Effector memory CD4-positive, alpha-beta T cell (primary cell): ENCODE results near the gene MAPKAP1.

Source experiments
- DNase-seq, 3 donors: peaks; one replicate each; pipeline ENCODE4 v3.0.0-alpha.2; 2020
- H3K27ac ChIP-seq: 2 replicates; pipeline ENCODE4 v1.7.0; 2013; ENCODE audit warnings: mild to moderate bottlenecking, low read length, moderate library complexity; ENCODE audit not compliant: insufficient read depth, poor library complexity, severe bottlenecking
- H3K27me3 ChIP-seq: replicated peaks from 2 replicates; pipeline ENCODE4 v1.7.0; 2013; ENCODE audit warnings: mild to moderate bottlenecking, low read length; ENCODE audit not compliant: insufficient read depth, control insufficient read depth, poor library complexity, severe bottlenecking
- H3K36me3 ChIP-seq: 2 replicates; pipeline ENCODE4 v1.7.0; 2013; ENCODE audit warnings: mild to moderate bottlenecking, low read length, moderate library complexity; ENCODE audit not compliant: control insufficient read depth, insufficient read depth
- H3K4me1 ChIP-seq: 2 replicates; pipeline ENCODE4 v1.7.0; 2013; ENCODE audit warnings: low read length, mild to moderate bottlenecking; ENCODE audit not compliant: control insufficient read depth, insufficient read depth, poor library complexity, severe bottlenecking
- H3K4me3 ChIP-seq: 2 replicates; pipeline ENCODE4 v1.7.0; 2013; ENCODE audit warnings: low read length, low read depth, mild to moderate bottlenecking; ENCODE audit not compliant: insufficient read depth, poor library complexity, severe bottlenecking
- H3K9me3 ChIP-seq: 2 replicates; pipeline ENCODE4 v1.7.0; 2013; ENCODE audit warnings: mild to moderate bottlenecking, low read length, moderate library complexity; ENCODE audit not compliant: control insufficient read depth

The MAPKAP1 gene

GRCh38 chr9:125659201-125659840 lies 47.7 kb downstream of the MAPKAP1 start:
- Histone ChIP-seq H3K4me1 (no peaks in the 10 kb centered on the region), H3K4me3 (no peak overlapping the region), H3K36me3 (no peaks in the 10 kb centered on the region), H3K27me3 (no peaks in the 10 kb centered on the region), H3K9me3 (no peaks in the 10 kb centered on the region), H3K27ac (no peak overlapping the region)
- no peak for DNase-seq

GRCh38 chr9:125656560-125656959 lies 50.4 kb downstream of the MAPKAP1 start:
- Histone ChIP-seq H3K36me3 (no peaks in the 10 kb centered on the region), H3K27me3 (no peaks in the 10 kb centered on the region), H3K27ac (no peak overlapping the region), H3K9me3 (no peaks in the 10 kb centered on the region), H3K4me1 (no peaks in the 10 kb centered on the region), H3K4me3 (no peak overlapping the region)
- no peak for DNase-seq

GRCh38 chr9:125655691-125656410 lies 51.2 kb downstream of the MAPKAP1 start:
- Histone ChIP-seq H3K36me3 (no peaks in the 10 kb centered on the region), H3K9me3 (no peaks in the 10 kb centered on the region), H3K4me1 (no peaks in the 10 kb centered on the region), H3K4me3 (no peak overlapping the region), H3K27me3 (no peaks in the 10 kb centered on the region), H3K27ac (no peak overlapping the region)
- DNase-seq, result no peak

GRCh38 chr9:125655066-125655633 lies 51.9 kb downstream of the MAPKAP1 start:
- DNase-seq, result no peak
- Histone ChIP-seq H3K27ac (no peak overlapping the region), H3K4me1 (no peaks in the 10 kb centered on the region), H3K36me3 (no peaks in the 10 kb centered on the region), H3K9me3 (no peaks in the 10 kb centered on the region), H3K4me3 (no peak overlapping the region), H3K27me3 (no peaks in the 10 kb centered on the region)

GRCh38 chr9:125654121-125654520 lies 52.9 kb downstream of the MAPKAP1 start:
- no peak overlapping the region for H3K27ac ChIP-seq
- H3K4me1 ChIP-seq, result peaks cover 4% of the 10 kb centered on the region
- no peak overlapping the region for H3K4me3 ChIP-seq
- no peak for DNase-seq
- no peaks in the 10 kb centered on the region for H3K27me3 ChIP-seq
- H3K9me3 ChIP-seq, result no peaks in the 10 kb centered on the region
- no peaks in the 10 kb centered on the region for H3K36me3 ChIP-seq

GRCh38 chr9:125653325-125653724 lies 53.7 kb downstream of the MAPKAP1 start:
- no peak overlapping the region for H3K27ac ChIP-seq
- H3K4me3 ChIP-seq, result no peak overlapping the region
- H3K36me3 ChIP-seq, result no peaks in the 10 kb centered on the region
- peaks cover 4% of the 10 kb centered on the region for H3K4me1 ChIP-seq
- H3K27me3 ChIP-seq, result no peaks in the 10 kb centered on the region
- no peak for DNase-seq
- H3K9me3 ChIP-seq, result no peaks in the 10 kb centered on the region

GRCh38 chr9:125652759-125653158 lies 54.2 kb downstream of the MAPKAP1 start:
- Histone ChIP-seq H3K36me3 (no peaks in the 10 kb centered on the region), H3K9me3 (no peaks in the 10 kb centered on the region), H3K4me1 (peaks cover 4% of the 10 kb centered on the region), H3K27me3 (no peaks in the 10 kb centered on the region), H3K27ac (no peak overlapping the region), H3K4me3 (no peak overlapping the region)
- DNase-seq, result no peak

- H3K4me1 ChIP-seq, result peaks cover 10% of the 10 kb centered on the region
- H3K27ac ChIP-seq, result no peak overlapping the region
- no peak overlapping the region for H3K4me3 ChIP-seq
Measured at GRCh38 chr9:125652233-125652594, 54.8 kb downstream of the MAPKAP1 start.

GRCh38 chr9:125651576-125652232 lies 55.3 kb downstream of the MAPKAP1 start:
- Histone ChIP-seq H3K4me1 (peaks cover 12% of the 10 kb centered on the region), H3K4me3 (no peak overlapping the region), H3K36me3 (no peaks in the 10 kb centered on the region), H3K27me3 (no peaks in the 10 kb centered on the region), H3K27ac (no peak overlapping the region), H3K9me3 (no peaks in the 10 kb centered on the region)
- DNase-seq, result no peak

More at GRCh38 chr9:125652233-125652594, 54.8 kb downstream of the MAPKAP1 start:
- no peaks in the 10 kb centered on the region for H3K9me3 ChIP-seq
- DNase-seq, result no peak
- no peaks in the 10 kb centered on the region for H3K27me3 ChIP-seq
- H3K36me3 ChIP-seq, result no peaks in the 10 kb centered on the region

- H3K4me3 ChIP-seq, result no peak overlapping the region
- no peak for DNase-seq
- no peaks in the 10 kb centered on the region for H3K36me3 ChIP-seq
- H3K4me1 ChIP-seq, result peaks cover 12% of the 10 kb centered on the region
- H3K27me3 ChIP-seq, result no peaks in the 10 kb centered on the region
- H3K27ac ChIP-seq, result no peak overlapping the region
- no peaks in the 10 kb centered on the region for H3K9me3 ChIP-seq
Measured at GRCh38 chr9:125650271-125650737, 56.7 kb downstream of the MAPKAP1 start.
